Endothelial cell of umbilical vein (primary cell): ENCODE data around the gene DPP7. TPM values are rescaled to one million over a fixed set of nuclear protein-coding genes. Genes with fewer than 3 reads are reported as not detected.

Source experiments
- BruUV-seq: library from RNA; stranded (reverse); fragments of 400-500 nt; replicated peaks from 2 replicates; lab custom pipeline; 2021; lab: Mats Ljungman, UMichigan
- CTCF ChIA-PET: fragments of 300-600, 350-600 bp; sonication (Branson Sonifier 250); formaldehyde crosslinking; loops from one replicate; lab custom pipeline; 2021; ENCODE audit warnings: antibody characterized with exemption, inconsistent platforms; lab: Charles Lee
- POLR2A ChIA-PET: fragments of 300-600, 350-600 bp; sonication (Branson Sonifier 250); formaldehyde crosslinking; loops from one replicate; lab custom pipeline; 2021; ENCODE audit warnings: antibody characterized with exemption, inconsistent platforms; lab: Charles Lee
- DNase-seq: peaks from one replicate; pipeline ENCODE4 v3.0.0-alpha.2; 2011; ENCODE audit warnings: low read depth, low spot score
- FAIRE-seq: peaks from 2 replicates; lab custom pipeline; 2011; peaks lifted over from hg19 to GRCh38; lab: Jason Lieb, UNC
- H2AFZ ChIP-seq: 2 replicates; pipeline ENCODE4 v1.6.0; 2012; ENCODE audit warnings: low read depth, low read length, control low read depth, inconsistent platforms
- H3K27ac ChIP-seq: 2 replicates; pipeline ENCODE4 v1.5.1; 2011; ENCODE audit warnings: low read depth, mild to moderate bottlenecking, control low read depth, low read length, moderate library complexity; ENCODE audit not compliant: insufficient read depth
- H3K27me3 ChIP-seq, 2 experiments: 2 replicates each; pipeline versions ENCODE4 v1.6.0 to v1.6.1; 2011; ENCODE audit warnings: low read length in 2 of 2, mixed read lengths in 1 of 2; ENCODE audit not compliant: control insufficient read depth in 2 of 2, insufficient read depth in 2 of 2
- H3K36me3 ChIP-seq, 2 experiments: 2 replicates in 1 of 2; 3 replicates in 1 of 2; pipeline ENCODE4 v1.5.1; 2011; ENCODE audit warnings: low read length in 2 of 2, mild to moderate bottlenecking in 1 of 2, moderate library complexity in 1 of 2; ENCODE audit not compliant: control insufficient read depth in 2 of 2, insufficient read depth in 2 of 2; ENCODE audit errors: extremely low read depth in 1 of 2
- H3K4me1 ChIP-seq: 3 replicates; pipeline ENCODE4 v1.5.1; 2011; ENCODE audit warnings: mild to moderate bottlenecking, low read length; ENCODE audit not compliant: control insufficient read depth, insufficient read depth; ENCODE audit errors: extremely low read depth
- H3K4me2 ChIP-seq: 2 replicates; pipeline ENCODE4 v1.6.1; 2011; ENCODE audit warnings: low read length, control low read depth, mixed read lengths; ENCODE audit not compliant: insufficient read depth
- H3K4me3 ChIP-seq, 3 experiments: fragments of 200-600 bp in 1 of 3; sonication (generic), shearing (Covaris generic) in 1 of 3; replicated peaks in 1 of 3; 2 replicates each; pipeline ENCODE4 v1.5.1; 2011 to 2016; ENCODE audit warnings: control low read depth in 3 of 3, low read length in 3 of 3, mild to moderate bottlenecking in 2 of 3, inconsistent platforms in 1 of 3, low read depth in 1 of 3, moderate library complexity in 1 of 3; ENCODE audit not compliant: insufficient read depth in 1 of 3
- H3K79me2 ChIP-seq: 2 replicates; pipeline ENCODE4 v1.6.0; 2012; ENCODE audit warnings: low read length, inconsistent platforms; ENCODE audit not compliant: control insufficient read depth, insufficient read depth
- H3K9ac ChIP-seq: replicated peaks from 2 replicates; pipeline ENCODE3; 2011; ENCODE audit warnings: low read length, control low read depth; ENCODE audit not compliant: insufficient read depth; ENCODE audit errors: extremely low read depth
- H3K9me1 ChIP-seq: replicated peaks from 3 replicates; pipeline ENCODE4 v1.6.0; 2011; ENCODE audit warnings: mild to moderate bottlenecking, low read length; ENCODE audit not compliant: control insufficient read depth, insufficient read depth; ENCODE audit errors: extremely low read depth
- H3K9me3 ChIP-seq: replicated peaks from 2 replicates; pipeline ENCODE4 v1.5.1; 2012; ENCODE audit warnings: low read length, inconsistent platforms; ENCODE audit not compliant: control insufficient read depth, insufficient read depth
- H4K20me1 ChIP-seq: replicated peaks from 2 replicates; pipeline ENCODE3; 2011; ENCODE audit warnings: mild to moderate bottlenecking, low read length; ENCODE audit not compliant: control insufficient read depth, insufficient read depth; ENCODE audit errors: extremely low read depth
- CTCF ChIP-seq, 2 donors: IDR thresholded peaks; 1 replicate in 1 of 2; 2 replicates in 1 of 2; pipeline ENCODE4 v1.5.1; 2011; ENCODE audit warnings: low read length in 2 of 2, mild to moderate bottlenecking in 2 of 2, moderate library complexity in 2 of 2, control low read depth in 1 of 2, inconsistent platforms in 1 of 2, low read depth in 1 of 2; ENCODE audit not compliant: insufficient read depth in 1 of 2; ENCODE audit errors: extremely low read depth in 1 of 2
- EZH2 ChIP-seq: IDR thresholded peaks from 2 replicates; pipeline ENCODE4 v1.6.1; 2012; ENCODE audit warnings: borderline replicate concordance, low read depth, mild to moderate bottlenecking, moderate library complexity, low read length, inconsistent platforms; ENCODE audit not compliant: severe bottlenecking
- FOS ChIP-seq: IDR thresholded peaks from 2 replicates; pipeline ENCODE4 v1.6.1; 2011; ENCODE audit warnings: mild to moderate bottlenecking, low read length, moderate library complexity, borderline replicate concordance; ENCODE audit not compliant: insufficient read depth
- GATA2 ChIP-seq: IDR thresholded peaks from 2 replicates; pipeline ENCODE4 v1.7.0; 2011; ENCODE audit warnings: low read depth, mild to moderate bottlenecking, moderate library complexity, mixed read lengths, low read length; ENCODE audit not compliant: insufficient read length, insufficient read depth
- JUN ChIP-seq: IDR thresholded peaks from 2 replicates; pipeline ENCODE4 v1.6.1; 2011; ENCODE audit warnings: borderline replicate concordance, low read depth; ENCODE audit not compliant: insufficient read length, insufficient read depth
- MAX ChIP-seq: IDR thresholded peaks from 2 replicates; pipeline ENCODE4 v1.6.1; 2011; ENCODE audit not compliant: insufficient read depth, insufficient read length
- MYC ChIP-seq: IDR thresholded peaks from one replicate; pipeline ENCODE4 v1.6.1; 2011; ENCODE audit warnings: mild to moderate bottlenecking, low read depth, low read length
- POLR2A ChIP-seq: IDR thresholded peaks from 2 replicates; pipeline ENCODE4 v1.6.1; 2012; ENCODE audit warnings: low read depth, mild to moderate bottlenecking, control low read depth, low read length
- POLR2AphosphoS5 ChIP-seq: IDR thresholded peaks from 2 replicates; pipeline ENCODE4 v1.6.1; 2012; ENCODE audit warnings: low read depth, mild to moderate bottlenecking, control low read depth, low read length, moderate library complexity; ENCODE audit not compliant: insufficient read depth
- dilution Hi-C: fragments of 300-500 bp; cut with MboI; formaldehyde crosslinking; loops from one replicate; pipeline ENCODE4 v1.15.0; 2019; ENCODE audit warnings: low sequenced_read_pairs; ENCODE audit not compliant: extremely low pct_ligation_motif_present
- intact Hi-C: fragments of 100-400 bp; cut with micrococcal nuclease; formaldehyde crosslinking; loops from one replicate; pipeline ENCODE4 v1.10.0; 2022
- polyA plus RNA-seq, 4 experiments: library from polyadenylated mRNA; depleted of rRNA in 3 of 4; stranded (reverse) in 3 of 4; unstranded in 1 of 4; fragments of >200 nt; gene quantifications; 2 replicates each; pipeline versions ENCODE4 v1.2.1 to v1.2.3, GENCODE V29; 2011 to 2012; ENCODE audit warnings: missing spikeins in 1 of 4
- total RNA-seq: library from RNA; stranded (reverse); gene quantifications from 2 replicates; pipeline ENCODE4 v1.2.3, GENCODE V29; 2021

Gene DPP7
- total and polyA plus RNA-seq, 2 donors (not counting 3 experiments of a cell fraction or from before 2014, with no cell fraction given), result 149 to 200 TPM

- no peaks in the 10 kb centered on the region for H3K4me1 ChIP-seq
- peaks cover 31 to 32% of the 10 kb centered on the region in 2 experiments for H3K27me3 ChIP-seq
- H3K4me2 ChIP-seq, result no peak overlapping the region
- FAIRE-seq, result no peak
- intact Hi-C loops (no loop called here), dilution Hi-C loops (no loop called here)
- H2AFZ ChIP-seq, result no peak overlapping the region
- H3K9me3 ChIP-seq, result no peaks in the 10 kb centered on the region
- BruUV-seq, result no TSS peak
- TF ChIP-seq EZH2, result no peak
- TF ChIP-seq JUN, result no peak
- TF ChIP-seq MAX, result no peak
- no peak for TF ChIP-seq GATA2
- TF ChIP-seq CTCF (IDR thresholded peaks at IDR 0.05; ENCODE audit: extremely low read depth in 1 of 2, insufficient read depth in 1 of 2, low read depth in 1 of 2, low read length in 2 of 2), result no peak
- no peak for TF ChIP-seq POLR2A
- no peak for TF ChIP-seq POLR2AphosphoS5
- no peak for TF ChIP-seq FOS
- TF ChIP-seq MYC, result no peak
- H3K79me2 ChIP-seq, result no peaks in the 10 kb centered on the region
- DNase-seq, result no peak
- no peaks in the 10 kb centered on the region for H3K36me3 ChIP-seq
- no peak overlapping the region for H3K27ac ChIP-seq
- no peaks in the 10 kb centered on the region for H4K20me1 ChIP-seq
- CTCF ChIA-PET, result interaction anchor here (1.0 to 1.1 kb wide), 2 partner anchors 36 to 47 kb away, joined by 3 read pairs; partner anchors contain the start of genes ANAPC2 and SSNA1
- no peak overlapping the region for H3K9ac ChIP-seq
- POLR2A ChIA-PET, result no interaction called here
- no peak overlapping the region for H3K4me3 ChIP-seq
- H3K9me1 ChIP-seq, result no peaks in the 10 kb centered on the region
Observed at GRCh38 chr9:137141050-137141810, 26.7 kb upstream of the DPP7 start.
